Stimulated activated CD8-positive, alpha-beta memory T cell treated with anti-CD3 and anti-CD28 coated beads, Interleukin-7, amount 100 ng/mL, for 4 hours (primary cell): Measurements from ENCODE around the gene LGALS3.
A peak's percentile ranks its signal among the peaks of the same experiment; 100 is the strongest.

ENCODE experiments used
- DNase-seq, 2 donors: peaks; one replicate each; pipeline ENCODE4 v3.0.0-alpha.2; 2020; ENCODE audit warnings: low read depth in 2 of 2

The LGALS3 gene

DNA sequence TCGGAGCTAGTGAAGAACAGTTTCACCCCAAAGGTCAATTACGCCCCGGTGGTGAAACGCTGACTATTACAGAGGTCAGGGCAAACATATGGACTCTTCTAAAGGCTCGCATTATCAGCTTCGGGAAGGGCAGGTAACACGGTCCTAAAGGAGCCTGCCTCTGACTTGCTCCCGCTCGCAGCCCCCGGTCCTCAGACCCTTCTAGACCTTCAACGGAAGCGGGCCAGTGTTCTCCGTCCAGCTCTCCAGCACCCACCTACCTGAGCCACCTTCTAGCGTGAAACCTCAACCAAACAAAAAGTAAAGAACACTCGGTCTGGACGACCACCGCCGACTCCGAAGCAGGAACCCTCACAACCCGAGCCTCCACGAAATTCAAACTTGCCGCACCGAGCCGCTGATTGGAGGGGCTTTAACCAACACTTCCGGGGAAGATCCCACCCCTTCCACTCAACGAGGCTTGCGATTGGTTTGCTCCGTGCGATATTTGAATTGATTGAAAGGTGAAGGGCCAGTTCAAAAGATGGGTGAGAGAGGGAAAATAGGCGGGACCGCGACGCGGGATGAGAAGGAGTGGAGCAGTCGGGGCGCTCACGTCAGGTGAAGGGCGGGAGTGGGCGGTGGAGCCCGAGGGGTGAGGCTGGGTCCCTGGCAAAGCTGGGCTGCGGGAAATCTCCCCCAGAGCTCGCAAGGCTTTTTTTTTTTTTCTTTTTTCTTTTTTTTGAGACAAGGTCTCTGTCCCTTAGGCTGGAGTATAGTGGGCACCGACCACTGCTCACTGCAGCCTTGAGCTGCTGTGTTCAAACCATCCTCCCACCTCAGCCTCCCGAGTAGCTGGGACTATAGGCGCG, 62.4 kb downstream of the LGALS3 start, which contains the start of gene DLGAP5:
DLGAP5 (minus strand) TSS at position 383 of the 851 bp plus-strand sequence. CDS start 2,406 bp downstream, outside the sequence.
- peak; percentile 83 to 86 for DNase-seq

DNA sequence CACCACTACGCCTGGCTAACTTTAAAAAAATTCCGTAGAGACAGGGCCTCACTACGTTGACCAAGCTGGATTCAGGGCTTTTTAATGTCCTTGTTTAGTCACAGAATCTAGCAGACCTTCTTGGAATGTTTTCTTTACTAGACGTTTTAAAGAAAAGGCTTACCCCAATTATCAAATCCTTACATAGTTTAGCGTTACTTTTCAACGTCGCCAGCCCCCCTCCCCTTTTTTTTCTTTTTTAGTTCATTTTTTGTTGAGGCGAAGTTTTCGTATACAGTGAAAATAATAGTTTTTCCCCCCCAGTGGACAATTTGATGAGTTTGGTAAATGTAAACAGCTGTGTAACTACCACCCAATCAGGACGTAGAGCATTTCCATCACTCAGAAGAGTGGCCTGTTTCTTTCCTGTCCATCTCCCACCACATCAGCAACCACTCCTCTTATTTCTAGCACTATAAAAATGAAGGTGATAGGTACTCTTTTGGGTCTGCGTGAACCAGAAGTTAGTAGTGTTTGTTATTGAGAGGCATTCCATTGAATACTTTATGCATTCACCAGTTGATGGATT, 63.1 kb downstream of the LGALS3 start:
- no peak for DNase-seq

DNA sequence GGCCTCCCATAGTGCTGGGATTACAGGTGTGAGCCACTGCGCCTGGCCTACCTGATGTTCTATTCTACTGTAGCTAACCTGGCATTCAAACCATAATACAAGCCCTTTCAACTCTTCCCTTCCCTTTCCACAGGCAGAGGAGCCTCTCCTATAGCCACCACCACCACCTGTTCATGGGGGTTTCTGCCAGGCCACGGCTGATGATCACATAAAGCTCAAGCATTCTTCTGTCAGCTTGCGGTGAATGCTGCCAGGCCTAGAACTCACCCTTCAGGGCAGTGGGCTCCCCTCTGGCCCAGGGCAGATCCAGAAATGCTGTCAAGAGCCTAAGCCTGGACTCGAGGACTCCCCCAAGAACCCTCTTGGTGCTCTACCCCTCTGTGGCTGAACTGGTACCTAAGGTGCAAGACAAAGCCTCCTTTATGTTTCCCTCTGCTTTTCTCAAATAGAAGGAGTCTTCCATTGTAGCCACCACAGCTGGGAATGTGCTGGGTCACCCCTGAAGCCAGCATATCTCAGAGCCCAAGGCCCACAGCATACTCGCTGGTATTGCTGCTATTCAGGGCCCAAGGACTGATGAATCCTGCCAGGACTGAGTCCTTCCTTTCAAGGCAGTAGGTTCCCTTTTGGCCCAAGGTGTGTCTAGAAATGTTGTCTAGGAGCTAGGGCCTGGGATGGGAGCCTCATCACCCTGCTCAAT, 65.8 kb downstream of the LGALS3 start:
- no peak for DNase-seq
